Trophoblast cell (in vitro differentiated cells and primary cell): Measurements from ENCODE around the gene CLEC3A.

ENCODE experiments used
- DNase-seq, 2 donors: peaks; one replicate each; pipeline ENCODE4 v3.0.0-alpha.2; 2016
- H2AFZ ChIP-seq: 2 replicates; pipeline ENCODE4 v1.6.1; 2013; ENCODE audit warnings: low read length, moderate library complexity, mild to moderate bottlenecking; ENCODE audit not compliant: insufficient read depth, poor library complexity
- H2AK5ac ChIP-seq: 2 replicates; pipeline ENCODE4 v1.6.1; 2013; ENCODE audit warnings: mild to moderate bottlenecking, low read length
- H2BK120ac ChIP-seq: 2 replicates; pipeline ENCODE4 v1.6.1; 2013; ENCODE audit warnings: low read length, mild to moderate bottlenecking, moderate library complexity; ENCODE audit not compliant: insufficient read depth, poor library complexity
- H2BK12ac ChIP-seq: 2 replicates; pipeline ENCODE4 v1.6.1; 2013; ENCODE audit warnings: mild to moderate bottlenecking, low read length, moderate library complexity
- H2BK5ac ChIP-seq: 2 replicates; pipeline ENCODE4 v1.6.1; 2013; ENCODE audit warnings: low read length, low read depth, moderate library complexity, mild to moderate bottlenecking; ENCODE audit not compliant: poor library complexity
- H3K14ac ChIP-seq: 2 replicates; pipeline ENCODE4 v1.6.1; 2013; ENCODE audit warnings: mild to moderate bottlenecking, low read length
- H3K18ac ChIP-seq: 2 replicates; pipeline ENCODE4 v1.6.1; 2013; ENCODE audit warnings: mild to moderate bottlenecking, low read length
- H3K23ac ChIP-seq: 2 replicates; pipeline ENCODE4 v1.6.1; 2013; ENCODE audit warnings: low read length
- H3K27ac ChIP-seq: 2 replicates; pipeline ENCODE4 v1.5.1; 2013; ENCODE audit warnings: low read depth, mild to moderate bottlenecking, inconsistent platforms, low read length, moderate library complexity
- H3K27me3 ChIP-seq: 2 replicates; pipeline ENCODE4 v1.6.1; 2013; ENCODE audit warnings: inconsistent platforms, mild to moderate bottlenecking, low read length, moderate library complexity; ENCODE audit not compliant: insufficient read depth
- H3K36me3 ChIP-seq, 2 experiments: 1 replicate in 1 of 2; 2 replicates in 1 of 2; pipeline ENCODE4 v1.6.1; 2013; ENCODE audit warnings: low read length in 2 of 2, mild to moderate bottlenecking in 2 of 2, moderate library complexity in 1 of 2; ENCODE audit not compliant: insufficient read depth in 2 of 2, control insufficient read depth in 1 of 2
- H3K4ac ChIP-seq: 2 replicates; pipeline ENCODE4 v1.6.1; 2013; ENCODE audit warnings: low read depth, mild to moderate bottlenecking, low read length, moderate library complexity
- H3K4me1 ChIP-seq, 2 experiments: 1 replicate in 1 of 2; 2 replicates in 1 of 2; pipeline ENCODE4 v1.6.1; 2013; ENCODE audit warnings: low read length in 2 of 2, mild to moderate bottlenecking in 2 of 2, moderate library complexity in 1 of 2; ENCODE audit not compliant: insufficient read depth in 2 of 2, control insufficient read depth in 1 of 2
- H3K4me2 ChIP-seq: 2 replicates; pipeline ENCODE4 v1.6.1; 2013; ENCODE audit warnings: inconsistent platforms, mild to moderate bottlenecking, low read length, moderate library complexity
- H3K4me3 ChIP-seq: 2 replicates; pipeline ENCODE4 v1.5.1; 2013; ENCODE audit warnings: mild to moderate bottlenecking, low read depth, low read length, inconsistent platforms
- H3K79me1 ChIP-seq: one replicate; pipeline ENCODE4 v1.6.1; 2013; ENCODE audit warnings: low read length
- H3K79me2 ChIP-seq: 2 replicates; pipeline ENCODE4 v1.6.1; 2013; ENCODE audit warnings: low read length, mild to moderate bottlenecking; ENCODE audit not compliant: control insufficient read depth, insufficient read depth, poor library complexity
- H3K9ac ChIP-seq: 2 replicates; pipeline ENCODE4 v1.6.1; 2013; ENCODE audit warnings: mild to moderate bottlenecking, low read length
- H3K9me3 ChIP-seq: 2 replicates; pipeline ENCODE4 v1.6.1; 2013; ENCODE audit warnings: low read depth, mild to moderate bottlenecking, control low read depth, inconsistent platforms, low read length; ENCODE audit not compliant: insufficient read depth
- H4K12ac ChIP-seq: 2 replicates; pipeline ENCODE4 v1.6.1; 2013; ENCODE audit warnings: low read depth, mild to moderate bottlenecking, low read length, moderate library complexity
- H4K8ac ChIP-seq: 2 replicates; pipeline ENCODE4 v1.6.1; 2013; ENCODE audit warnings: low read depth, mild to moderate bottlenecking, low read length, moderate library complexity
- H4K91ac ChIP-seq: one replicate; pipeline ENCODE4 v1.6.1; 2013; ENCODE audit warnings: low read depth, mild to moderate bottlenecking, low read length, moderate library complexity
- WGBS: extraction: QIAGEN DNeasy Blood & Tissue Kit; methylation state at CpG from one replicate; pipeline ENCODE4 v1.1.7; 2013; ENCODE audit warnings: missing lambda C conversion rate; ENCODE audit not compliant: insufficient read length, insufficient coverage; ENCODE audit errors: extremely low coverage; 5-methylcytosine and 5-hydroxymethylcytosine counted together

The CLEC3A gene

GRCh38 chr16:78028018-78028417, 5.7 kb downstream of the CLEC3A start:
- no peak overlapping the region for H3K9ac ChIP-seq
- H2AFZ ChIP-seq, result no peak overlapping the region
- WGBS, result no CpG with 5 or more reads among the region's 3 CpGs
- no peak overlapping the region for H2AK5ac ChIP-seq
- no peaks in the 10 kb centered on the region for H3K9me3 ChIP-seq
- no peak overlapping the region for H3K27ac ChIP-seq
- no peak overlapping the region for H3K4ac ChIP-seq
- no peak overlapping the region for H2BK120ac ChIP-seq
- DNase-seq, result no peak
- H3K23ac ChIP-seq, result no peak overlapping the region
- no peaks in the 10 kb centered on the region for H3K4me1 ChIP-seq
- no peaks in the 10 kb centered on the region for H3K27me3 ChIP-seq
- H3K36me3 ChIP-seq, result no peaks in the 10 kb centered on the region
- no peak overlapping the region for H3K14ac ChIP-seq
- H3K4me3 ChIP-seq, result no peak overlapping the region
- H3K79me1 ChIP-seq, result no peaks in the 10 kb centered on the region
- no peak overlapping the region for H4K12ac ChIP-seq
- H3K4me2 ChIP-seq, result no peak overlapping the region
- H3K79me2 ChIP-seq, result no peaks in the 10 kb centered on the region
- no peak overlapping the region for H4K91ac ChIP-seq
- no peak overlapping the region for H2BK5ac ChIP-seq
- no peak overlapping the region for H4K8ac ChIP-seq
- H3K18ac ChIP-seq, result no peak overlapping the region
- no peak overlapping the region for H2BK12ac ChIP-seq

- no peaks in the 10 kb centered on the region for H3K36me3 ChIP-seq
- no peak overlapping the region for H2BK120ac ChIP-seq
- H2AK5ac ChIP-seq, result no peak overlapping the region
- no peak overlapping the region for H3K14ac ChIP-seq
- no peak overlapping the region for H2AFZ ChIP-seq
- no peak for DNase-seq
- H3K23ac ChIP-seq, result no peak overlapping the region
- no peak overlapping the region for H4K8ac ChIP-seq
- no peak overlapping the region for H3K18ac ChIP-seq
- no peak overlapping the region for H3K4me2 ChIP-seq
- H4K91ac ChIP-seq, result no peak overlapping the region
- no peak overlapping the region for H3K4ac ChIP-seq
- no peak overlapping the region for H2BK5ac ChIP-seq
- no peak overlapping the region for H4K12ac ChIP-seq
- no CpG with 5 or more reads among the region's 2 CpGs for WGBS
- H3K9me3 ChIP-seq, result no peaks in the 10 kb centered on the region
- no peak overlapping the region for H3K4me3 ChIP-seq
- no peak overlapping the region for H2BK12ac ChIP-seq
- peaks cover 2 to 5% of the 10 kb centered on the region in 2 experiments for H3K4me1 ChIP-seq
- no peaks in the 10 kb centered on the region for H3K79me1 ChIP-seq
- H3K27me3 ChIP-seq, result no peaks in the 10 kb centered on the region
- no peaks in the 10 kb centered on the region for H3K79me2 ChIP-seq
- H3K9ac ChIP-seq, result no peak overlapping the region
- H3K27ac ChIP-seq, result no peak overlapping the region
Measured at GRCh38 chr16:78034530-78034929, 12.2 kb downstream of the CLEC3A start.

GRCh38 chr16:78035012-78035411, 12.7 kb downstream of the CLEC3A start:
- no peaks in the 10 kb centered on the region for H3K36me3 ChIP-seq
- no peak overlapping the region for H3K27ac ChIP-seq
- no peaks in the 10 kb centered on the region for H3K27me3 ChIP-seq
- H3K4me3 ChIP-seq, result no peak overlapping the region
- H2BK120ac ChIP-seq, result no peak overlapping the region
- H2BK12ac ChIP-seq, result no peak overlapping the region
- no peak overlapping the region for H3K9ac ChIP-seq
- H4K91ac ChIP-seq, result no peak overlapping the region
- H3K23ac ChIP-seq, result no peak overlapping the region
- H3K4me2 ChIP-seq, result no peak overlapping the region
- H3K4ac ChIP-seq, result no peak overlapping the region
- H2AFZ ChIP-seq, result no peak overlapping the region
- H4K12ac ChIP-seq, result no peak overlapping the region
- DNase-seq, result no peak
- H3K18ac ChIP-seq, result no peak overlapping the region
- peaks cover 2 to 5% of the 10 kb centered on the region in 2 experiments for H3K4me1 ChIP-seq
- no peak overlapping the region for H4K8ac ChIP-seq
- H3K79me2 ChIP-seq, result no peaks in the 10 kb centered on the region
- H3K14ac ChIP-seq, result no peak overlapping the region
- no peaks in the 10 kb centered on the region for H3K9me3 ChIP-seq
- WGBS, result no CpG with 5 or more reads among the region's 2 CpGs
- H2AK5ac ChIP-seq, result no peak overlapping the region
- no peak overlapping the region for H2BK5ac ChIP-seq
- H3K79me1 ChIP-seq, result no peaks in the 10 kb centered on the region

- Histone ChIP-seq H3K9ac (no peak overlapping the region), H3K23ac (no peak overlapping the region), H3K27me3 (no peaks in the 10 kb centered on the region), H3K9me3 (no peaks in the 10 kb centered on the region), H3K27ac (no peak overlapping the region), H3K4me3 (no peak overlapping the region), H4K12ac (no peak overlapping the region), H4K91ac (no peak overlapping the region), H4K8ac (no peak overlapping the region), H3K4me2 (no peak overlapping the region), H2BK12ac (no peak overlapping the region), H3K79me2 (no peaks in the 10 kb centered on the region), H2BK120ac (no peak overlapping the region), H3K4ac (no peak overlapping the region), H2BK5ac (no peak overlapping the region), H2AK5ac (no peak overlapping the region), H3K14ac (no peak overlapping the region), H3K36me3 (no peaks in the 10 kb centered on the region), H3K79me1 (no peaks in the 10 kb centered on the region), H3K4me1 (no peaks in the 10 kb centered on the region), H2AFZ (no peak overlapping the region), H3K18ac (no peak overlapping the region)
- no peak for DNase-seq
Measured at GRCh38 chr16:78040396-78040795, 18.0 kb downstream of the CLEC3A start.
